ENCODE measurements around the gene ADSS1. TPM values are rescaled to one million over a fixed set of nuclear protein-coding genes. Genes with fewer than 3 reads are reported as not detected.
A peak's percentile ranks its signal among the peaks of the same experiment; 100 is the strongest.

The ADSS1 gene
- total RNA-seq, 3 donors from 2014 or later = 6.9 to 13.0 (median 7.3) TPM

- TF ChIP-seq CTCF (IDR thresholded peaks at IDR 0.05) (no peak), POLR2A (IDR thresholded peaks at IDR 0.05) (no peak), POLR2AphosphoS5 (IDR thresholded peaks at IDR 0.05) (no peak)
- Histone ChIP-seq H3K27me3 (no peaks in the 10 kb centered on the region), H3K4me1 (peaks cover 3 to 8% of the 10 kb centered on the region in 2 donors), H3K27ac (no peak overlapping the region), H3K9me3 (no peaks in the 10 kb centered on the region), H3K4me3 (no peak overlapping the region), H3K36me3 (no peaks in the 10 kb centered on the region)
- DNase-seq (ENCODE audit: low spot score in 2 of 2) = no peak
- intact Hi-C loops (cut with DNase I; ENCODE audit: low total_unique reads) = no loop called here
These were observed 4.7 kb upstream of the ADSS1 start for GRCh38 chr14:104719343-104719742.

GRCh38 chr14:104721505-104722431, 2.3 kb upstream of the ADSS1 start:
- peaks cover 11 to 16% of the 10 kb centered on the region in 2 donors for H3K4me1 ChIP-seq
- TF ChIP-seq CTCF (IDR thresholded peaks at IDR 0.05) (no peak), POLR2AphosphoS5 (IDR thresholded peaks at IDR 0.05) (no peak), POLR2A (IDR thresholded peaks at IDR 0.05) (no peak)
- no peaks in the 10 kb centered on the region for H3K36me3 ChIP-seq
- H3K27ac ChIP-seq = no peak overlapping the region
- no peak overlapping the region for H3K4me3 ChIP-seq
- no peaks in the 10 kb centered on the region for H3K27me3 ChIP-seq
- DNase-seq (ENCODE audit: low spot score in 2 of 2) = no peak
- no peaks in the 10 kb centered on the region for H3K9me3 ChIP-seq
- intact Hi-C loops (cut with DNase I; ENCODE audit: low total_unique reads) = no loop called here

- H3K4me3 ChIP-seq = peak overlapping the region; percentile 53 to 96 (median 75)
- no peaks in the 10 kb centered on the region for H3K9me3 ChIP-seq
- H3K36me3 ChIP-seq = no peaks in the 10 kb centered on the region
- intact Hi-C loops (cut with DNase I; ENCODE audit: low total_unique reads) = no loop called here
- DNase-seq (ENCODE audit: low spot score in 2 of 2) = no peak
- peaks cover 11 to 16% of the 10 kb centered on the region in 2 donors for H3K4me1 ChIP-seq
- TF ChIP-seq POLR2AphosphoS5 (IDR thresholded peaks at IDR 0.05) (no peak), CTCF (IDR thresholded peaks at IDR 0.05) (no peak), POLR2A (IDR thresholded peaks at IDR 0.05) (no peak)
- no peaks in the 10 kb centered on the region for H3K27me3 ChIP-seq
- no peak overlapping the region for H3K27ac ChIP-seq
These were observed 935 bp upstream of the ADSS1 start for GRCh38 chr14:104722938-104723650.

GRCh38 chr14:104724407-104724980, 465 bp downstream of the ADSS1 start:
- H3K27me3 ChIP-seq = no peaks in the 10 kb centered on the region
- no peak for DNase-seq (ENCODE audit: low spot score in 2 of 2)
- no peaks in the 10 kb centered on the region for H3K9me3 ChIP-seq
- H3K4me1 ChIP-seq = peaks cover 11 to 16% of the 10 kb centered on the region in 2 donors
- TF ChIP-seq POLR2AphosphoS5 (IDR thresholded peaks at IDR 0.05) (no peak), CTCF (IDR thresholded peaks at IDR 0.05) (no peak), POLR2A (IDR thresholded peaks at IDR 0.05) (no peak)
- peak overlapping the region; percentile 54 to 68 for H3K27ac ChIP-seq
- peak overlapping the region; percentile 53 to 96 (median 75) for H3K4me3 ChIP-seq
- intact Hi-C loops (cut with DNase I; ENCODE audit: low total_unique reads) = no loop called here
- H3K36me3 ChIP-seq = no peaks in the 10 kb centered on the region
